Activated CD4-positive, CD25-positive, alpha-beta regulatory T cell treated with anti-CD3 and anti-CD28 coated beads, Interleukin-2, amount 50 U/mL, for 24 hours (primary cell): ENCODE measurements around the gene ANGPT4.
"Not testable (repeated sequence)": the region's sequence is repeated elsewhere in the genome, so short reads cannot be mapped to it uniquely, and the experiment has no call there.

Experiments
- ATAC-seq, 2 donors: fragments of 150-1000 bp; cut with Tn5 transposase; one replicate each; pipeline ENCODE4 v1.10.0; 2021; ENCODE audit warnings: mild to moderate bottlenecking in 1 of 2, moderate library complexity in 1 of 2

ANGPT4 gene

DNA sequence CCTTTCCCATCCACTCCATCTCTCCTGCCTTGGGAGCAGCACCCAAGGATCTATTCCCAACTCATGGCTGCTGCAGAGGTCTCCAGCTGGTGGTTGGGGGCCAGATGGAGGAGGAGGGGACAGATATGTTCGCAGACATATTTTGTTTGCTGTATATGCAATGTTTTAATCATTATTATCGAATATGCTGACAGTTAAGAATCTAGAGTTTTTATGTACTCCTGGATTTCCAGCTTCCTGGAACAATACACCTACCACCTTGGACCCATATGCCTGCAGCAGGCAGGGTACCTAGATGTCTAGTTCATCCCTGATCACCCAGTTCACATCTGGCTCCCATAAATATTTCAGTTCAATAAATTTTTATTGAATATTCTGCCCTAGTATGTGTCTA, 73.6 kb downstream of the ANGPT4 start:
- ATAC-seq = no peak

DNA sequence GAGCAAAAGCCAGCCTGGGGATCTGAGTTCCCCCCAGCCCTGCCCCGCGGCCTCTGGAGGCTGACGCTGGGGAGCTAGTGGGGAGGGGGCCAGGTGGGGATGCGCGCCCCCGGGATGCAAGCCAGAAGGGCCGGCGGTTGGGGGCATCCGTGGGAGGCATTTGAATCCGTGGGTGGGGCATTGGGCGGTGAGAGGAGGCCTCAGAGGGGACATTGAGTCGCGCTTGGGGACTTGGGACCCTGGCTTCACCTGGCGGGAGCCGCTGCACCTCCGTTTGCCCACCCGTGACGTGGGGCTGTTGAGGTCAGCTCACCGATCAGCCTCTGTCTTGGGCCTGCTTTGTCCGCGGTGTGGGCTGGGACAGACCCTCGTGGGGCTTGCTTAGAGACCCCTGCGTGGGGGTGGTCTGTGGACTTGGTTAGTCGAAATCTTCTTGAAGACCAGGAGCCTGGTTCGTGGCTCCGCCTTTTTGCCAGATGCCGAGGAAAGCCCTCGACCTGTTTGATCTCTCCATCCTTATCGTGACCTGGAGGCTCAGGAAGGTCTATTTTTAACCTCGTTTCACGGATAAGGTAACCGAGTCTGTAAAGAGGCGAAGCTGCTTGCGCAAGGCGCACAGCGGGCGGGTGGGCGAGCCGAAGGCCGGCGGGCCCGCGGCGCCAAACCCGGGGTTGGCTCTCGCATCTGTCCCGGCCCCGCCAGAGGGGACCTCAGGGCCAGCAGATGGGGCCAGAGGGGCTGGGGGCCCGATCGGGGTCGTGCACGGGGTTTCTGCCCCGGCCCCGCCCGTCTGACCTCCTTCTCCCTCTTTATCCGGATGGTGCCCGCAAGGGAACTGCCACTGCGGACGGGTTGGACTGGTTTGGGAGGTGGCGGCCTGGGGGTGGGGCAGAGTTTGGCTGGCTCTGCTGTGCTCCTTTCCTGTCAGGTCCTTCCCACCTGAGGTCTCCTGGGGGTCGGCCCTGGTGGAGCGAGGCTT, 74.3 kb downstream of the ANGPT4 start:
- no peak for ATAC-seq

- no peak for ATAC-seq
Measured at GRCh38 chr20:840858-841567, 75.1 kb downstream of the ANGPT4 start.

DNA sequence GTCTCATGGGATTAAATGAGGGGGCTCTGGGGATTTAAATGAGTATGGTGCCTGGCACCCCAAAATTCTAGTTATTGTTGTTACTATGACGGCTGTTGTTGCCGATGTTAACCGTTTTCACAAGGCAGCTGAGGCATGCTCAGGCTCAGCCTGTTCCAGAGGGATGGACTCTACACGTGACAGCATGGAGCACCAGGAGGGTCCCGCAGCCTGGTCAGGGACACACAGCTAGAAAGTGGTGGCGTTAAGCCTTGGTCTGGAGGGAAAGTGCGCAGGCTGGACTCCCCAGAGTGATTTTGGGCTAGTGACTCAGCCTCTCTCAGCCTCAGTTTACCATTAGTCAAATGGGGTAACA, 75.7 kb downstream of the ANGPT4 start:
- ATAC-seq = no peak

- no peak for ATAC-seq
Measured at GRCh38 chr20:839626-840025, 76.5 kb downstream of the ANGPT4 start.

DNA sequence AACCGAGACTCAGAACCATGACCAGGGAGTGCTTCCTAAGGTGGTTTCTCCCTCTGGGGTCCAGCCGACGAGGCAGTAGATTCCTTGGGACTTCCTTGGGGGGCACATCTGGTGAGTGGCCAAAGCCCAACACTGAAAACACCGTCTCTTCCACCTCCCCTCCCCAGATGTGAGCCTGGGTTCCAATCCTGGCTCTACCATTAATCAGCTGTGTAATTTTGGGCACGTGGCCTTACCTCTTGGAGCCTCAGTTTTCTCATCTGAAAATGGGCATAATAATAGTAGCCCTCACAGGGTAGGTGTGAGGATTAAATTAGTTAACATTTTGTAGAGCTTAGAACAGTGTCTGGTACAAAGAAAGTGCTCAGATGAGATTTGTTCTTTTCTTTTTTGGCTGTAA, 77.1 kb downstream of the ANGPT4 start:
- ATAC-seq = no peak

DNA sequence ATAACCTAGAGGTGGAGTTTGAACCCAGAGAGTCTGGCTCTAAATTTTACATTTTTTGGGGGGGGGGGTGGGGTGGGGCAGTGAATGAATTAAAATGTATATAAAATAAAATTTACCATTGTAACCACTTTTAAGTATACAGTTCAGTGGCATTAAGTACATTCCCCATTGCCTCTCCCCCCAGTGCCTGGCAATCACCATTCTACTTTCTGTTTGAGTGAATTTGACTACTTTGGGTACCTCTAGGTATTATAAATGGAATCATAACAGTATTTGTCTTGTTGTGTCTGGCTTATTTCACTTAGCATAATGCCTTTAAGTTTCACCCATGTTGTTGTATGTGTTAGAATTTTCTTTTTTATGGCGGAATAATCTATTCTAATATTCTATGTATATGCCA, 79.9 kb downstream of the ANGPT4 start:
- ATAC-seq = peak in 1 of 2 donors; percentile 30

DNA sequence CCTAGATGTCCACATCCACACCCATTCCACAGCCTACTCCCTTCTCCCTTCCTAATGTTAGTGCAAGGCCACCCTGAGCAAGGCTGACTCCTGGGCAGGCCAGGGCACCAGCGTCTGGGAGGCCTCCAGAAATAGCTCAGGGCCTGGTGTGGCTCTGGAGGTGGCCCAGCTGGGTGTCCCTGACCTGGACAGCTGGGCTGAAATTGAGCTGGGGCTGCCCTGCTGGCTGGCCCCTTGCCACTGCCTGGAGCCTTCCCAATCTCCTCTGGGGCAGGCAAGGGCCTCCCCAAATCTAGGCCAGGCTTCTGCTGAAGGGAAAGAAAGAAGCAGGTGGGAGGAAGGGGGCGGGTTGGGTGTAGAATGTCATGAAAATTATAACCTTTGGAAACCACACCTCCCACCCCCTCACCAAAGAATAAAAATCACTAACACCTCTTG, 80.5 kb downstream of the ANGPT4 start:
- ATAC-seq = no peak

DNA sequence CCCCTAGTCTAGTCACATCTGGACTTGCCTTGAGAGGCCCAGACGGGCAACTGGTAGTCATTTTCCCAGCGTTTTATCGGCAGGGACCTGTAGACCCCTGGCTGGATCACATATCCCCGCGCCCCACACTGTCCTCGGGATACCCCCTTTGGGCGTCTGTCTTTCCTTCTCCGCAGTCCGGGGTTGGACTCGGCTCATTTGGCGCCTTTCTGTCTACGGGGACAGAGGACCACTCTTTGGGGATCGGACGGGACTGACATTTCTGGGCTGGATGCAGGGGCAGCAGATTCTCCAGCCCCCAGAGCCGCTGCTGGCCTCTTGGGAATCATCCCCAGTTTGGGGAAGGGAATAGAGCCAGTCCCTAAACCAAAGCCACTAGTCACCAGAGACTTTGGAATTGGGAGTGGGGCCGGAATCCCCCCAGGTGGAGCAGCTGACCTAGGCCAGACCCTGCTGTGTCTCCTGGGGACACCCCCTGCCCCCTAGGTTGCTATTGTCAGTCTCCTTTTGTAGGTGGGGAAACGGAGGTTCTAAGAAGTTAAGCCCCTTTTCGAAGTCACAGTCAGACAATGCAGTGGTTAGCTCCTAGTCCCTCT, 81.9 kb downstream of the ANGPT4 start:
- no peak for ATAC-seq

DNA sequence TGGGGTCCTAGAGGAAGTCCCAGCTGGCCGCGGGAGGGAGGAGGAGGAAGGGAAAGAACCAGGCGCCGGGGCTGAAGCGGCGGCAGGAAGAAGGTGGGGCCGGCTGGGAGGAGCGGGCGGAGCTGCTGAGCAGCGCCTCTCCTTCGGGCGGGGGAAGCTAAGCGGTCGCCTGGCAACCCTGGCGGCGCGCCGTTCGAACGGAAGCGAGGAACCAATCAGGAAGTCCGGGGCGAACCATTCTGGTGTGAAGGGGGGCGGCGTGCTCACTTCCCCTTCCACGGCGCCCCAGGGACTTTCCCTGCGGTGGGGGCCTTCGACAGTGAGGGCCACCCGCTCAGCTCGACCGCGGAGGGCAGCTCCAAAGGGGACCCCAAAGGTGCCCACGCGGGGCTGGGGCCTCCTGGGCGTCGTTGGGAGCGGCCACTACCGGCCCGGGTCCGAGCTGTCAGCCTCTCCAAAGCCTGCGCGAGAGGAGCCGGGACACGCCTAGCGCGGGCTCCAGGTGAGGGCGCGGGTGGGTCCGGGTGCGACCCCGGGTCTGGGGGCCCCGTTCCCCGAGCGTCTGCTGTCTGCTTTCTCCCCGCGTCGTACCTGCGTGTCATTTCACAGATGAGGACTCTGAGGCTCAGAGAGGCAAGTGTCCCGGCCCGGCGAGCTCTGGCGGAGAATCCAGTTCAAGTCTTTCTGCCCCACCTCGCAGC, 82.5 kb downstream of the ANGPT4 start, which contains the start of gene FAM110A:
FAM110A (plus strand) TSS at position 266 of the 701 bp plus-strand sequence. CDS start 11,090 bp downstream, outside the sequence.
- peak; percentile 90 to 91 for ATAC-seq

- peak; percentile 24 to 36 for ATAC-seq
Measured at GRCh38 chr20:833121-833449, 83.0 kb downstream of the ANGPT4 start.

DNA sequence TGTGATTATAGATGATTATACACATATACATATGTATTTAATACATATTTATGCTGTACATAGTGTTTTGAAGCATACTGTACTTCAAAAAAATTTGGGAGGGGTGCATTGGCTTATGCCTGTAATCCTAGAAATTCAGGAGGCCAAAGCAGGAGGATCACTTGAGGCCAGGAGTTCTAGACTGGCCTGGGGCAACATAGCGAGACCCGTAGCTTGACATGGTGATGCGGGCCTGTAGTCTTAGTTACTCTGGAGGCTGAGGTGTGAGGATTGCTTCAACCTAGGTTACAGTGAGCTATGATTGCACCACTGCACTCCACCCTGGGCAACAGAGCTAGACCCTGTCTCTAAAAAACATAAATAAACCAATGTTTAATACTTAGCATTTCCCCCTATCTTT, 84.2 kb downstream of the ANGPT4 start:
- ATAC-seq = no peak

DNA sequence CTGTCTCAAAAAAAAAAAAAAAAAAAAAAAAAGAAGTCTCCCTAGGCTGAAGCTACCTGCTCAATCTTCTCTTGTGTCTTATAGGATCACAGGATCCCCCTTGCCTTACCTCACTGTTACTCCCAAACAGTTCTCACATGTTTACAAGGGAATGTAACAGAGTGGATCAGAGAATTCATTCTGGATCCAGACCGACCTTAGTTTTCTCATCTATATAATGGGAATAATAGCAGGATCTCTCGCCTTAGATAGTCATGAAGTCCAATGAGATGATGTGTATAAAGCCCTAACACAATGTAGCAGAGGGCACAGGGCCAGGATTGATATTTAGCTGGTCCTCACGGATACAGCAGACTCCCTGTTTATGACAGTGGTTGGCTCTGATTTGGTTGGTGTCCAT, 84.9 kb downstream of the ANGPT4 start:
- ATAC-seq = no peak

- ATAC-seq = no peak
Measured at GRCh38 chr20:830011-830521, 86.1 kb downstream of the ANGPT4 start.

- ATAC-seq = no peak
Measured at GRCh38 chr20:829551-829950, 86.6 kb downstream of the ANGPT4 start.

DNA sequence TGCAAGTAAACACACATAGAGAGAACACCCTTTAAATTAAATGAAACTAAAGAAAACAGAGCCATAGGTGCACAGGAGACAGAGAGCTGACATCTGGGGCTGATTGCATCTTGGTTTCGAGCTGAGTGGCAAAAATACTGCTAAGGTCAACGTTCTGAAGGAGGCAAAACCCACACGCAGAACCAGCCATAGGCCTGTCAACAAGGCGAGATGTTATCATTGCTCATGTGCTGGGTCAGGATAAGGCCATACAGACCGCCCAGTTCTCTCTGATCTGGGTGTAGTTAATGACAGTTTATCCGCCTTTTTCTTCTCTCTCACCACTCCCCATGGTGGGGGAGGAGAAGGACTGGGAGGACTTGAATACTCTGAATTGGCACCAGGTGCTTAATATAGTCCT, 87.1 kb downstream of the ANGPT4 start:
- ATAC-seq = peak in 1 of 2 donors; percentile 3

DNA sequence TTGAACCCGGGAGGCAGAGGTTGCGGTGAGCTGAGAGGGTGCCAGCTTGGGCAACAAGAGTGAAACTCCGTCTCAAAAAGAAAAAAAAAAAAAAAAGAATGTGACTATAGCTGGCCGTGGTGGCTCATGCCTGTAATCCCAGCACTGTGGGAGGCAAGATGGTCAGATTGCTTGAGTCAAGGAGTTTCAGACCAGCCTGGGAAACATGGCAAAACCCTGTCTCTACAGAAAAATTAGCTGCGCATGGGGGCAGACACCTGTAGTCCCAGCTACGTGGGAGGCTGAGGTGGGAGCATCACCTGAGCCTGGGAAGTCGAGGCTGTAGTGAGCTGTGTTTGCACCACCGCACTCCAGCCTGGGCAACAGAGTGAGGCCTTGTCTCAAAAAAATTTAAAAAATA, 88.2 kb downstream of the ANGPT4 start:
- ATAC-seq = not testable (repeated sequence)

GRCh38 chr20:826695-827323, 89.3 kb downstream of the ANGPT4 start:
- no peak for ATAC-seq

DNA sequence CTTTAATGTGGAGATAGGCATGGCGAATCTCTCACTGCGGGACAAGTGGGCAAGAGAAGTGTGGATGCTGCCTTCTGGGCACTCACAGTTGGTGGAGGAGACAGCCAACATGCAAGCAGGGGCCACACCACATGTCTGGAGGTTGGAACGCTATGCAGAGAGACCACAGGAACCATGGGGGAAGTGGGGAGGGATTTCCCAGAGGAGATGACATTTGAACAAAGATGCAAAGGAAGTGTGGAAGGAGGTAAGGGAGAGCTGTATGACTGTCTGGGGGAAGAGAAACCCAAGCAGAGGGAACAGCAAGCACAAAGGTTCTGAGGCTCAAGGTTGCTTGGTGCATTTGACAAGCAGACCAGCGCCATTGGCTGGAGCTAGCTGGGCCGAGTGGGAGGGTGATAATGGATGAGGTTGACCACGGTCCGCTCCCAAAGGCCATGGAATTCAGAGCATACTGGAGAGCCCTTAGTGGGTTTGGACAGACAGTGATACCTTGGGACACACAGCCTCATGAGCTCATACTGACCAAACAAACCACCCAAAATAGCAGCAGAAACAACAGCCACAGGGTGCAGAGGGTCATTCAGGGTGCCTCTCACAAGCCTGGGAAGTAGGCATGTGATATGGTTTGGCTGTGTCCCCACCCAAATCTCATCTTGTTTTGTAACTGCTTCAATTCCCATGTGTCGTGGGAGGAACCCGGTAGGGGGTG, 90.3 kb downstream of the ANGPT4 start:
- no peak for ATAC-seq

DNA sequence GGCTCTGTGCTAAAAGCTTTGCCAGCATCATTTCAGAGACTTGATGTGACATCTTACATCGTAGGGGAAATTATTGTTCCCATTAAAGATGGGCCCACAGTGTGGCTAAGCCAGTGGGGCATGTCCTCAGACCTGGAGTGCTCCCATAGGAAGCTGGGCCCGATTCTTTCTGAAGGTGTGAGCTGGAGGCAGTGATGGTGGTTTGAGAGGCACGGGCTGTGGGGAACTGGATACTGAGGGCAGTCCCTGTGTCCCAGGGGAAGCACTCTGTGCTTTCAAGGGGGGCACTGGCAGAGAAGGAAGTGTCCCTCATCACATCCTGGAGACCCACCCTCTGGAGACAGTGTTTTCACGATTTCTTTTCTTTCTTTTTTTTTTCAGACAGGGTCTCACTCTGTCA, 91.2 kb downstream of the ANGPT4 start:
- no peak for ATAC-seq

DNA sequence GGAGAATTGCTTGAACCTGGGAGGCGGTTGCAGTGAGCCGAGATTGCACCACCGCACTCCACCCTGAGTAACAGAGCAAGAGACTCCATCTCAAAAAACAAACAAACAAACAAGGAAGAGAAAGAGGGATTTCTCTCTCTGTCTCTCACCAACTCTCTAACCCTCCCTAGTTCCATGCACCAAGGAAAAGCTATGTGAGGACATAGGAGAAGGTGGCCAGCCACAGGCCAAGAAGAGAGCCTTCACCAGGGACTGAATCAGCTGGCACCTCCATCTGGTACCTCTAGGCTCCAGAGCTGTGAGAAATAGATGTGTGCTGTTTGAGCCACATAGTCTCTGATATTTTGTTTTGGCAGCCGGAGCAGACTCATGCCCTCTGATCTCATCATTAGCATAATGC, 91.6 kb downstream of the ANGPT4 start:
- ATAC-seq = no peak

- no peak for ATAC-seq
Measured at GRCh38 chr20:823574-823902, 92.6 kb downstream of the ANGPT4 start.
